Hematopoietic multipotent progenitor cell treated with erythropoietin and hydrocortisone succinate and interleukin-3 and kit ligand, for 15 days (in vitro differentiated cells): Measurements from ENCODE around the gene UBIAD1.
A peak's percentile ranks its signal among the peaks of the same experiment; 100 is the strongest.
"Not testable (repeated sequence)": the region's sequence is repeated elsewhere in the genome, so short reads cannot be mapped to it uniquely, and the experiment has no call there.

ENCODE experiments used
- DNase-seq: peaks from one replicate; pipeline ENCODE4 v3.0.0-alpha.2; 2015; ENCODE audit warnings: low spot score

Gene UBIAD1

DNA sequence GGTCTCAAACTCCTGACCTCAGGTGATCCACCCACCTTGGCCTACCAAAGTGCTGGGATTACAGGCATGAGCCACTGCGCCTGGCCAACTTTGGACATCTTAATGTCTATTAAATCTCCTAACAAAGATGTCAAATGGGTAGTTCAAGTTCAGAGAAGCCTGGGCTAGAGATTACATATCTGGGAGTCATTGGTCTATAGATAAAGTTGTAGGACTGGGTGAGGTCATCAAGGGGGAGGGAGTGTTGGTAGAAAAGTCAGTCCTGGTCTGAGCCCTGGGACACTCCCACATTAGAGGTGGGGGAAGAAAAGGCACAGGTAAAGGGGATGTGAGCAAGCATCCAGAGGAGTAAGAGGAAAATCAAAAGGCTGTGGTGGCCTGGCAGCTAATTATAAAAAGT is 6.6 kb downstream of the UBIAD1 start:
- peak; percentile 23 for DNase-seq

DNA sequence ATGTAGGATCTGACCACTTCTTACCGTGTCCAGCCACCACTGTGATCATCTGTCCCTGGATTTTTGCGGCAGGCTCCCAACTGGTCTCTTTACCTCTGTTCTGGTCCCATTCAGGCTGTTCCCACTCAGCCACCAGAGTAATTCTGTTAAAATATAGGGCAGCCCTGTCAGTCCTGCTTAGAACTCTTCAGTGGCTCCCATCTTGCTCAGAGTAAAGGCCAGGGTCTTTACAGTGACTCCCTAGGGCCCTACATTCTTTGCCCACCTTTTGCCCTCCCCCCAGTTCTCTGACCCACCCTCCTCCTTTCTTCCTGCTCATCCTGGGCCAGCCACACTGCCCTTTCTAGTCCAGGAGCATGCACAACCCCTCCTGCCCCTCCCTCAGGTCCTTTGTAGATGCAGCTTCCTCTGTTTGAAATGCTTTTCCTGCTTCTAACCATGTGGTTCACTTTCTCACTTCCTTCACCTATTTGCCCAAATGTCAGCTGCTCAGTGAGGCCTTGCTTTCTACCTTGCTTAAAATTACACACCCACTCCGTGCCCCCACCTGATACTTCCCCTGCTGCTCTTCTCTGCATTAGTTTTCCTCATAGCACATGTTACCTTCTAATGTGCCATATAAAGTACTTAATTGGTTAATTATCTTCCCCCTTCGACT is 7.8 kb downstream of the UBIAD1 start:
- DNase-seq, result no peak

- no peak for DNase-seq
Measured at GRCh38 chr1:11281518-11282331, 8.7 kb downstream of the UBIAD1 start.

DNA sequence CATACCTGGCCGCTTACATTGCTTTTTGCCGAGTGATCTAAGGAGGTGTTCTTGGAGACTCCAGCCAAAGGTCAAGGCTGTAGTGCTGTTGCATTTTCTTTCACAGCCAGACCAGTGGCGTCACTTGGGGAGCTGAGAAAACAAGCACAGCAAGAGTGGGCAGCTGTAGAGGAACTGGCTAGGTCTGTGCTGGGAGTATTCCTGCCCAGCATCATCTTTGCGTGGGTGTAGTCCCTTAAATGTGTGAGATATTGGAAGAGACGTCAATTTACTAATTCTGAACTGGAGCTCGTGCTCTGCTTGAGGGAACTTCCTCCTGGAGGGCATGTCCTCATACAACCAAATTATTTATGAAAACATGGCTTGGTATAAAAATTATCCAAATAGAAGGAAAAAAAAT is 10.2 kb downstream of the UBIAD1 start:
- no peak for DNase-seq

DNA sequence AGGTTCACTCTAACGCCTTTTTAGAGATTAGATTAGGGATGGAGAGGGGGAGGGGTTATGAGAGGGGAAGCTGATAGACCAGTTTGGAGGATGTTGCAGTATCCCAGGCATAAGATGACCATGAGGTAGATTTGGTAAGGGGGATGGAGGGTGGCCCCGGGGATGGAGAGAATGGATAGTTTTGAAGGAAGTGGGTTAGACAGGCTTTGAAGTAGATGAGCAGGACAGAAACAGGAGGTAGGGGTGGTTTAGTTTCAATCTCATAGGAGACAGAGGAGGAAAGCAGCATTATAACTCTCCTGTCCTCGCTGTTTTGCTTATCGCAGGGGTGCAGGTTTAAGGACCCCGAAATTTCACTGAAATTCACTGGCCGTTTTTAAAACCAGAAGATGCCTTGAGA is 11.8 kb downstream of the UBIAD1 start:
- DNase-seq, result no peak

- no peak for DNase-seq
Measured at GRCh38 chr1:11285883-11286734, 13.1 kb downstream of the UBIAD1 start.

DNA sequence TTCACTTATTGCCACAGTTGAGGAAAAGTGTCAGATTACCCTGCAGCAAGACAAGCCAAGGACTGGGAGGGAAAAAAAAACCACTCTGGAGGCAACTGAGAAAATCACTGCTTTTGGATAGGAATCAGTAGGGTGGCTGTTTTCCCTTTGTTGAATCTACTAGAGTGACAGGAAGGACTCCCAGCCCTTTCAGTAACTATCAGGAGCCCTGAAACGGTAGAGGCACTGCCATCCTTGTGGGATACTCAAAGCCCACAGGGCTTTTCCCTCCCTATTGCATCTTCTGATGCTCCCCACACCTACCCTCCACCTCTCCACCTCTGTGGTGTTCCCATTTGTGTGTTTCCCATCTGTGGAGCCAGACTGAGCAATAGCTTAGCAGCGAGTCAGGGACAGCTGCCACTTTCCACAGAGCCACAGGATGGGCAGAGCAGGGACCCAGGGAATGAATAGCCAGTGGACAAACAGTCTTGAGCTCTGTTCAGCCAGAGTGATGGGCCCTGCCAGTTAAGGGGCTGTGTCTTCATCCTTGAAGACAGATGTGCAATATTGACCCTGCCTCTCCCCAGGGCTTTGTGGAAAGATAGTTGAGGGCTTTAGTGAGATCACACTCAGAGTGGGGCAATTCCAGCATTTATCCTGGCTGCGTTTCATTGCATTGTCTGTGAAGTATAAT is 13.9 kb downstream of the UBIAD1 start:
- no peak for DNase-seq

DNA sequence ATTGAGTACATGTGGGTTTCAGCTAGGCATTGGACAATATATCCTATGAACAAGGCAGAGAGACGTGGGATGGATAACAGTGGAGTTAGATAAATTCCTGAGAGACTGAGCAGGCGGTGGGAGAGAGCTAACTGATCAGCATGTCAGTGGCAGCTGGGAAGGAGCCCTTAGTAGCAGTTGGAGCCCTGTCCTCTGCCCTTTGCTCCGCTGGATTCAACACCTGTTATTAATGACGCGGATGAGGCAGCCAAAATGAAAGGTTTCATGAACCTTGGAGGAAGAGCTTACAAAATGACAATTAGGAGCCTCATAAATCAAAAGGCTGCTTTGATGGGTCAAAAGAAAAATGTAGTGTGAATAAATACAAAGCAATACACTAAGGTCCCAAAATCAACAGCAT is 16.1 kb downstream of the UBIAD1 start:
- no peak for DNase-seq

DNA sequence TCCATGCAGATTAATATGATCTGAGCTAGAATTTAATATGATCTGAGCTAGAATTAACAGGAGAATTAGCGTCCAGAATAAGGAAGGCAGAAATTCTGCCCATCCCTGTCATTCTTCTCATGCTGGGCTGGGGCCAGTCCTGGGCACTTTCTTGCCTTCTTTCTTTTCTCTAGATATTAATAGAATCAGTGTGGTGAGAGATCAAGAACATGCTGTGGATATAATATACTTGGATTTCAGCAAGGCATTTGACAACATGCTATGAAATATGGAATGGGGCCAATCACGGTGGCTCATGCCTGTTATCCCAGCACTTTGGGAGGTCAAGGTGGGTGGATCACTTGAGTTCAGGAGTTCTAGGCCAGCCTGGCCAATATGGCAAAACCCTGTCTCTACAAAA is 18.1 kb downstream of the UBIAD1 start:
- DNase-seq, result no peak

GRCh38 chr1:11293856-11294255 is 20.9 kb downstream of the UBIAD1 start:
- DNase-seq, result no peak

GRCh38 chr1:11294951-11295350 is 22.0 kb downstream of the UBIAD1 start:
- DNase-seq, result no peak

- no peak for DNase-seq
Measured at GRCh38 chr1:11295905-11296304, 22.9 kb downstream of the UBIAD1 start.

GRCh38 chr1:11297774-11298173 is 24.8 kb downstream of the UBIAD1 start:
- not testable (repeated sequence) for DNase-seq

DNA sequence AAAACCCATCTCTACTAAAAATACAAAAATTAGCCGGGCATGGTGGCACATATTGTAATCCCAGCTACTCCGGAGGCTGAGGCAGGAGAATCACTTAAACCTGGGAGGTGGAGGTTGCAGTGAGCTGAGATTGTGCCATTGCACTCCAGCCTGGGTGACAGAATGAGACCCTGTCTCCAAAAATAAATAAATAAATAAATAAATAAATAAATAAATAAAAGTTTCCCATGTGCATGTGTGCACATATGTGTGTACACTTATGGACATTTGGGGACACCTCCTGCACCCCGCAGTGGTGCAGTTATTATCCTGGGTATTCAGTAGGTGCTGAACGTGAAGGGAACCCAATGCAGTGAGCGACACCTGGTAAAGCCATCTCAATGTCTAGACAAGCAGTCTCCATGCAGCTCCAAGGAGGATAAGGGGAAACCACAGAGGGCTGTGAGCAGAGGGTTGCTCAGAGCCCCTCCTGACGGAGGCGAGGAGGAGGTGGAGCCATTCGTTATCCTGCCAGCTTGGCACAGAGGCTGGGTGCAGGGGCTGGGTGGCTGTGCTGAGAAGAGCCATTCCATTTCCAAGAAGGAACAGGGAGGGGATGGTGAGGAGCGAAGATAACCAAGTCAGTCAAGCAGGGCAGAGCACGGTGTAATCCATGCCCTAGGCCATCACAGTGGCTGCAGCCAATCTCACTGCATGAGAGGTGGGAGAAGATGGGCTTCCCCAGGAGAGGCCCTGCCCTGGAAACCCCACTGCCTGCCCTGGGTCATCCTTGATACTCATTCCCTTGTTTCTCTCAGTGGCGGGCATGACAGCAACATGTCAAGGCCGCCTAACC is 25.6 kb downstream of the UBIAD1 start:
- DNase-seq, result peak; percentile 68

DNA sequence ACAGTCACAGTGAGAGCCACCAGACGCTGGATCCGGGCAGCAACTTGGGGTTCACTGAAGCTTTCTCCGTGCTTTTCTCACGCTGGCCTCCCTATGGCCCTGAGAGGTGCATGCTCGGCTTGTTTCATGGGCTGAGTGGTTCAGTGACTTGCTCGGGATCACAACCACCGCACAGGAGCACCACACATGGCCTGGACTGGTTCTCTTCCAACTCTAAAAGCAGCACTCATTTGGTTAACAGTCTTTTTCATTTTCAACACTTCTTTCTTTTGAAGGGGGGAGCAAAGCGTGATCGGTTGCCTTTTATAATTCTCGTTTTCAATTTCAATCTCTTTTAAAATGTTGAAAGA is 26.2 kb downstream of the UBIAD1 start:
- DNase-seq, result no peak

GRCh38 chr1:11301601-11302000 is 28.6 kb downstream of the UBIAD1 start:
- no peak for DNase-seq

DNA sequence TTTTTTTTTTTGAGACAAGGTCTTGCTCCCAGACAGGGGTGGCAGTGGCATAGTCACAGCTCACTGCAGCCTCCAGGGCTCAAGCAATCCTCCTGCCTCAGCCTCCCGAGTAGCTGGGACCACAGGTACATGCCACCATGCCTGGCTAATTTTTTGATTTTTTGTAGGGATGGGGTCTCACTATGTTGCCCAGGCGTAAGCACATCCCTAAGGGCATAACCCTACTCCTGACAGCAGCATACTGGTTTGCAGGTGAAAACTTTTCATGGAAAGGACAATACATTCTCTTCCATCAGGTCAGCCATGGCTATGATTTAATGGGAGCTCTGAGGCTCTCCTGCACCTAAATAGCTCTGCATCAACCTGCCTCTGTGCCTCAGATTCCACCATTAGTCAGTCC is 29.4 kb downstream of the UBIAD1 start:
- DNase-seq, result no peak

DNA sequence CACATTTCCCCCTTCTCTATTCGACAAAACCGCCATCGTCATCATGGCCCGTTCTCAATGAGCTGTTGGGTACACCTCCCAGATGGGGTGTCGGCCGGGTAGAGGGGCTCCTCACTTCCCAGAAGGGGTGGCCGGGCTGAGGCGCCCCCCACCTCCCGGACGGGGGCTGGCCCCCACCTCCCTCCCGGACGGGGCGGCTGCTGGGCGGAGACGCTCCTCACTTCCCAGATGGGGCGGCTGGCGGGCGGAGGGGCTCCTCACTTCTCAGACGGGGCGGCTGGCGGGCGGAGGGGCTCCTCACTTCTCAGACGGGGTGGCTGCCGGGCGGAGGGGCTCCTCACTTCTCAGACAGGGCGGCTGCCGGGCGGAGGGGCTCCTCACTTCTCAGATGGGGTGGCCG is 32.5 kb downstream of the UBIAD1 start:
- DNase-seq, result not testable (repeated sequence)

DNA sequence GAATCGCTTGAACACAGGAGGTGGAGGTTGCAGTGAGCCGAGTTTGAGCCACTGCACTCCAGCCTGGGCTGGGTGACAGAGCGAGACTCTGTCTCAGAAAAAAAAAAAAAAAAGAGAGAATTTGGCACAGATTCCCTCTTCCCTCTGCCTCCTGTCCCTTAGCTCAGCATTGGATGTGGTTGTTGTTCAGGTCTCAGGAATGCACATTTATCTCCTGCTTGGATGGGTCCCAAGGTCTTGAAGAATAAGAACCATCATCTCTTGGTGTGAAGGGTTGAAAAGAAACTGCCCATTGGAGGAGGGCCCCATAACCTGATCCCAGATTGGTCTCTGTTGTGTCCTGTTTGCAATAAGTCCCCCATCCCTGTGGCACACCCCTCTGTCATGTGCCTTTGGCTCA is 34.9 kb downstream of the UBIAD1 start:
- no peak for DNase-seq

- DNase-seq, result no peak
Measured at GRCh38 chr1:11308699-11309224, 35.8 kb downstream of the UBIAD1 start.

- no peak for DNase-seq
Measured at GRCh38 chr1:11309385-11309784, 36.4 kb downstream of the UBIAD1 start.
